ENCODE data around the gene SLC25A20.
"Not testable (repeated sequence)": the region's sequence is repeated elsewhere in the genome, so short reads cannot be mapped to it uniquely, and the experiment has no call there.

Gene SLC25A20

DNA sequence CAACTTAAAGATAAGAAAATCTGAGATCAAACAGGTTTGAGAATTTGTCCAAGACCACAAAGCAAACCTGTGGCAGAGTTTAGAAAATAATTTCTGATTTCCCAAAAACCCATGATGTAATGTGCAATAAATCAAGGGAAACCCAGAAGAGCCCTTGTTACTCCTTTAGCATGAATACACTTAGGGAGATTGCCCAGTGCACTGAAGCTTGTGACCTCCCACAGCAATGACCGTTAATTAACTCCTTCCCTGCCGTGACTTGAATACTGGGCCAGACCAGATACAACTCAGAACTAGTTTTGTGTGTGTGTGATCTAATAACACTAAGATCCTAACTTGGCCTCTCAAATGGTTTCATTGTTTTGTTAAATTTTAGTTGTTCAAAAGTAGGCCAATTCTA, 53.5 kb downstream of the SLC25A20 start:
- no peak for DNase-seq

DNA sequence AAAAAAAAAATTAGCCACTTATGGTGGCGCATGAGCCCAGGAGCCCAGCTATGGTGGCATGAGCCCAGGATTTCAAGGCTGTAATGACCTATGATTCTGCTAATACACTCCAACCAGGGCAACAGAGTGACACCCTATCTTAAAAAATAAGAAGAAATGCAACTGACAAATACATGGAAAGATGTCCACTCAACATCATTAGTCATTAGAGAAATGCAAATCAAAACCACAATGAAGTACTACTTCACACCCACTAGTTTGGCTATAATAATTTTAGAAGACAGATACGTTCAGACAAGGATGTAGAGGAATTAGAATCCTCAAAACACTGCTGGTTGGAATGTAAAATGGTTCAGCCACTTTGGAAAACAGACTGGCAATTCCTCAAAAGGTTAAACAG, 61.5 kb downstream of the SLC25A20 start:
- DNase-seq: no peak

DNA sequence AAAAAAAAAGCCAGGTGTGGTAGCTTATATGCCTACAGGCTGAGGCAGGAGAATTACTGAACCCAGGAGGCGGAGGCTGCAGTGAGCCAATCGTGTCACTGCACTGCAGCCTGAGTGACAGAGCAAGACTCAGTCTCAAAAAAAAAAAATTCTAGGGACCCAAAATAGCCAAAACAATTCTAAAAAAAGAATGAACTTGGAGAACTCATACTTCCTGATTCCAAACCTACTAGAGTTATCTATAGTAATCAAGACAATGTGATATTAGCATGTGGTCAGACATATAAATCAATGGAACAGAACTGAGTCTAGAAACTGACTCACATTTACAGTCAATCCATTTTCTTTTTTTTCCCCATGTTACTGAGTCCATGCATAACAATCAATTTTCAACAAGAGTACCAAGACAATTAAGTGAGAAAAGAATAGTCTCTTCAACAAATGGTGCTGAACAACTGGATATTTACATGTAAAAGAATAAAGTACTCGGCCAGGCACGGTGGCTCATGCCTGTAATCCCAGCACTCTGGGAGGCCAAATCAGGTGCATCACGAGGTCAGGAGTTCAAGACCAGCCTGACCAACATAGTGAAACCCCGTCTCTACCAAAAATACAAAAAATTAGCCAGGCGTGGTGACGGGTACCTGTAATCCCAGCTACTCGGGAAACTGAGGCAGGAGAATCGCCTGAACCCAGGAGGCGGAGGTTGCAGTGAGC, 62.9 kb downstream of the SLC25A20 start:
- no peak for DNase-seq

DNA sequence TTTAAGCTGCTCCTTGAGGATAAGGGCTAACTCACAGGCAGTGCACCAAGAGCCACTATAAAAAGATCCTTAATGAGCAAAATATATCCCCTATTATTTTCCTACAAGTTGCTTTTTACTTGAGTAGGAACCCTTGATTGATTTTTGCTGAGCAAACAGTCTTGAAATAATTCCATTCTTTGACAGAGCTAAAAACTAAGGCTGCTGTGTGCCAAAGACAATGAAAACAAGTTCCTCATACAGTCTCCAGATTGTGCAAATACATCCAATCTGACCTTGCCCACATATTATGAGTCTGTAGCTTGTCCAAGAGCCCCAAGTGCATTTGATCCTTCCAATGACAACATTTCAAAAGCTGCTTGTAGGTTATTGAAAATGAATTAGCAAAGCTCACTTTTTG, 66.0 kb downstream of the SLC25A20 start:
- DNase-seq: no peak

DNA sequence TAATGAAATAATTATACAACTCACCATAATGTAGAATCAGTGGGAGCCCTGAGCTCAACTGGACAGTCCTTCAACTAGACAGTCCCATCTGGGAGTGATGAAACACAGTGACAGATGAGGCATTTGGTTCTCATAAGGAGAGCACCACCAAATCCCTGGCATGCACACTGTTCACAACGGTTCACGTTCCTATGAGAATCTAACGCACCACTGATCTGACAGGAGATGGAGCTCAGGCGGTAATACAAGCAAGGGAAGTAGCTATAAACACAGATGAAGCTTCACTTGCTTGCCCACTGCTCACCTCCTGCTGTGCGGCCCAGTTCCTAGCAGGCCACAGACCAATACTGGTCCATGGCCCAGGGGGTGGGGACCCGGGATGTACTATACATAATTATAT, 68.0 kb downstream of the SLC25A20 start:
- no peak for DNase-seq

DNA sequence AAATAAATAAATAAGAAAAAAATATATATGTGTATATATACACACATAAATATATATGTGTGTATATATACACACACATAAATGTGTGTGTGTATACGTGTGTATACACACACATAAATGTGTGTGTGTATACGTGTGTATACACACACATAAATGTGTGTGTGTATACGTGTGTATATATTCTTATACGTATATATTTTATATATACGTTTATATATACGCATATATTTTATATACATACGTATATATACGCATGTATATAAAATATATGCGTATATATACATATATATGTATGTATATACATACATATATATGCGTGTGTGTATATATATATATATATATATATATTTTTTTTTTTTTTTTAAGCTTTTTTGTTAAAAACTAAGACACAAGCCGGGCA, 69.2 kb downstream of the SLC25A20 start:
- not testable (repeated sequence) for DNase-seq

DNA sequence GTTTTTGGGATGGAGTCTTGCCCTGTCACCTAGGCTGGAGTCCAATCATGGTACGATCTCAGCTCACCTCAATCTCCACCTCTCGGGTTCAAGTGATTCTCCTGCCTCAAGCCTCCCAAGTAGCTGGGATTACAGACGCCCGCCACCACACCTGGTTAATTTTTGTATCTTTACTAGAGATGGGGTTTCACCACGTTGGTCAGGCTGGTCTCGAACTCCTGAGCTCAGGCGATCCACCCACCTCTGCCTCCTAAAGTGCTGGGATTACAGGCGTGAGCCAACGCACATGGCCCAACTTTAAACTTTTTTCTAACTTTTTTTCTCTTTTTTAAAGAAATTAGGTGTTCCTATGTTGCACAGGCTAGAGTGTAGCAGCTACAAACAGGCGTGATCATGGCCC, 70.8 kb downstream of the SLC25A20 start:
- not testable (repeated sequence) for DNase-seq

DNA sequence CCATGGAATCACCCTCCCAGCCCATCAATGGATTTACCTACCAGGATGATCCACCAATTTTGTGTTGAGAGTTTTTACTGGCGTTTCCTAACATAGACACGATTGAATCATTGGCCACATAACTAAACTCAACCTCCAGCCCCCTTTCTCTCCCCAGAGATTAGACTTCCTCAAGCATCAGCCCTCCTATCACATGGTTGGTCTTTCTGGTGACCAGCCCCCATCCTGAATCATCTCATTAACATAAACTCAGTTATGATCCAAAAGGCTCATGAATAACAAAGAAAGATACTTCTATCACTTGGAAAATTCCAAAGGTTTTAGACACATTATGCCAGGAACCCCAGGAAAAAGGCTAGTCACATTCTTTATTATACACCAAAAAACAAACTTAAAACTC, 72.2 kb downstream of the SLC25A20 start:
- no peak for DNase-seq

DNA sequence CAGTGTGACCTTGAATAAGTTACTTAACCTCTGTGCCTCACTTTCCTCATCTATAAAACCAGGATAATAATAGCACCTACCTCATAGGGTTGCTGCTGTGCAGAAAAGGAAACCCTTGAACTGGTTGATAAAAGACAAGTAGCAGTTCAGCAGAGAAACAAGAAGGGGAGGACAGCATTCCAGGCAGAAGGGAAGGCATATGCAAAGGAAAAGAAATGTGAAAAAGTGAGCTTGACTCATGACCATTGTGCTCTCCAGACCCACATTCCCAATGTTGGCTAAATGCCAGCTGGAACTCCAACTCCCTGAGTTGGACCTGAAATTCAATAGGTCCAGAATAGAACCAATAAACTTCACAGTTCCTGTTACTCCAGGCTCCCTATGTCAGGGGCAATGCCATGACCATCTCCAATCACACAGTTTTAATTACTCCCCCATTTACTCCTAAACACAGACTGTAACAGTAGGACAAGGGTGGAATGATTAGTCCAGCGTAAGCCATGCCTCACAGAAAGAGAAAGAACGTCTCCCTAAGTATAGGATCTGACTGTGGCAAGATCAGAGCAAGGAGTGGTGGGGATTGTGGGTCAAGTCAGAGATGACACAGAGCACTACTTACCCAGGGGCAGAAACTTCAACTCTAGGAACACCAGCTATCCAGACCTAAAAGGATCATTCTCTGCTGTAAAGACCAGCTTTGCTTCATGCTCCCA, 77.9 kb downstream of the SLC25A20 start:
- no peak for DNase-seq

DNA sequence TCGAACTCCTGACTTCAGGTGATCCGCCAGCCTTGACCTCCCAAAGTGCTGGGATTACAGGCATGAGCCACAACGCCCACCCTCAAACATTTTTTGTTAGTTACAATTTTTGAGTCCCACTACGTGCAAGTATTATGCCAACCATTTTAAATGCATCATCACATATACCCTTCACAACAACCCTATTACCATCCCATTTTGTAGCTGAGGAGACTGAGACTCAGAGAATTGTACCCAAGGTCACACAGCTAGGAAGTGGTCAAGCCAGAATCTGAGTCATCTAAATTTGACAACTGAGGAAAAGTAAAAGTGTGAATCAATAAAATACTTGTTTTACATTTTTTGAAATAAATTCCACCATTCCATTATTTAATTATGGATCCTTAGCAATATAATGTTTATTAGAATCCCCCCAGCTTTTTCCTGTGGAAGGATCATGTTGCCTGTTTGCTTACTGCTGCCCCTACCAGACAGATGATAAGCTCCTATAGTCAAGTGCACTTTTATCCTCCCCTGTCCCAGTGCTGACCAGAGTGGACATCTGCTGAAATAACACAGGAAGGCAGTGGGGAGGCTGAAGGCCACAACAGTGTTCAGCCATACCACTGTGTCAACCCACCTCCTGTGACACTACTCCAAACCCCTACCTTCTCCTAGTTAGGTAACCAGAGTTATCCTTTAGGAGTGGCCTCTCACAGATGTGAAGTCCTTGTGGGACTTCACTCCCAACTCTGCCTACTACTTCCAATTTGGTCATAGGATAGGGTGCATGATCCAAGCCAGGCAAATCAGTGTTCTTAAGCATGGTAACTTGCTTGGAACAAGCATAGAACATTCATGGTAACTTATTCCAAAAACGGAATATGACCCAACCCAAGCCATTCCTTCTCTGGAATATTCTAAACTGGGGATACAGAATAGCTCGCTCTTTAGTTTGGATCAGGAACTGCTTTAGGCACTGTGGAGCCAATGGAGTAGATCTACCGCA, 79.2 kb downstream of the SLC25A20 start:
- DNase-seq: no peak

DNA sequence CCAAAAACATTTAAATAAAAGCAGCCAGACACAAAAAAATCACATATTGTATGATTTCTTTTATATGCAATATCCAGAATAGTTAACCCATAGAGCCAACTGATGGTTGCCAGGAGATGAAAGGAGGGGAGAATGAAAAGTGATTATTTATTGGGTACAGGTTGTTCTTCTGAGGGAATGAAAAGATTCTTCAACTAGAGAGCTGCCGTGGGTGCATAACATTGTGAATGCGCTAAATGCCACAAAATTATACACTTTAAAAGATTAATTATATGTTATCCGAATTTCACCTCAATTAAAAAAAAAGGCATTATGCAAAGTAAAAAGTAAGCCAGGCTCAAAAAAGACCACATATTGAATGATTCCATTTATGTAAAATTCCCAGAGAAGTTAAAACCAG, 87.2 kb downstream of the SLC25A20 start:
- no peak for DNase-seq

All from effector CD4-positive, alpha-beta T cell (primary cell).